T-helper 2 cell (primary cell): Measurements from ENCODE around the gene RNF227.

Experiments used
- DNase-seq, 5 experiments: peaks; one replicate each; pipeline versions ENCODE4 v3.0.0 to v3.0.0-alpha.2; 2012 to 2022

Gene RNF227

DNA sequence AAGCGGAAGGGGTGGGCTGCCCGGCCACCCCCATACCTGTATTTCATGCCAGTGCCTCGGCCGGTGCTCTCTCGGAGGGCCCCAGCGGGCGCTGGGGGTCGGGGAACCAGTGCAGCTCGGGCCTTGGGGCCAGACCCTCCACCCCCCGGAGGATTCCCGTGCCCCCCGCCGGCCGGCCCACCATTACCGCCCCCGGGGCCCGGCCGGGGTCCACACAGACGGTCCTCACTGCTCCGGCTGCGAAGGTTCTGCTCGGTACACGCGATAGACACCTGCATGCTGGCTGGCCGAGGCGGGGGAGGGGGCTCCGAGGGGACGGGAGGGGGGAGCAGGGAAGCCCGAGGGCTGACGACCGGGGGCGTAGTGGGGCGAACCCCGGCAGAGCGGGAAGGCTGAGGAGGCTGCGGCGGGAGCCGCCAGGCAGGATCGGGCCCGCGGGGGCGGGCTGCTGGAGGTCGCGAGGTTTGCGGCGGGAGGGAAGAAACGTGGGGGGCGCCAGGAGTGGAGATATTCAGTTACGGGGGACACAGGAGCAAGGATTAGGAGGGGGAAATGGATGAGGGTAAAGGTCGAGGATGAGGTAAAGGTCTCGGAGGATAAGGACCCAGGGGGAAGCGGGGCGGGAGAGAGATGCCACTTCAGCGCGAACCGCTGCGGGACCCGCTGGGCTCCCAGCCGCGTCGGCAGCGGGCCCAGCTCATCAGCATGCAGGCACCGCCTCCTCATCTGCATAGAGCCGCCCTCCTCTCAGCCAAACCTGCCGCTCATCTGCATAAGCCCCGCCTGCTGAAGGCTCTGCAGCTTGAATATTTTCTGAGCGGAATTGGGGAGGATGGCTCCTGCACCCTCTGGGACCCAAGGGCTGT lies 13.3 kb upstream of the RNF227 start, which contains the start of gene KCNAB3:
Gene KCNAB3, minus strand, starts transcription at position 699 of the 866 bp plus-strand sequence. Its CDS starts 421 bp downstream, at position 278.
- DNase-seq = peak in 4 of 5 experiments; percentile 20 to 85 (median 44)

DNA sequence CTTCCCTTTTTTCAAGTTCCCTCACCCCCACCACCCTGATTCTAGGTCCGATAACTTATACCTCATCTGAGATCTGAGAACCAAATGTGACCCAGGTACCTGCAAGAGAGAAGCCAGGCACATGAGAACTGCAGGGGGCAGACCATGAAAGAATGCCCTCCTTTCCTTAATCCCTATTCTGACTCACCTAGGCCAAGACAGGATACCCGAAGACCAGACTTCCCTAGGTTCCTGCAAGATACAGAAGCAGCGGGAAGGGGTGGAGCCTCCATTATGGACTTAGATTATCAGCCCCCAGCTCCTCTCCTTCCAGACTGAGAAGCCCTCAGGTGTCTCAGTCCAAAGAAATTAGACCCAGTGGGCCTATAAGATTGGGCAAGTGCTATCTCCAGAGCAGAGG lies 11.5 kb upstream of the RNF227 start:
- no peak for DNase-seq

DNA sequence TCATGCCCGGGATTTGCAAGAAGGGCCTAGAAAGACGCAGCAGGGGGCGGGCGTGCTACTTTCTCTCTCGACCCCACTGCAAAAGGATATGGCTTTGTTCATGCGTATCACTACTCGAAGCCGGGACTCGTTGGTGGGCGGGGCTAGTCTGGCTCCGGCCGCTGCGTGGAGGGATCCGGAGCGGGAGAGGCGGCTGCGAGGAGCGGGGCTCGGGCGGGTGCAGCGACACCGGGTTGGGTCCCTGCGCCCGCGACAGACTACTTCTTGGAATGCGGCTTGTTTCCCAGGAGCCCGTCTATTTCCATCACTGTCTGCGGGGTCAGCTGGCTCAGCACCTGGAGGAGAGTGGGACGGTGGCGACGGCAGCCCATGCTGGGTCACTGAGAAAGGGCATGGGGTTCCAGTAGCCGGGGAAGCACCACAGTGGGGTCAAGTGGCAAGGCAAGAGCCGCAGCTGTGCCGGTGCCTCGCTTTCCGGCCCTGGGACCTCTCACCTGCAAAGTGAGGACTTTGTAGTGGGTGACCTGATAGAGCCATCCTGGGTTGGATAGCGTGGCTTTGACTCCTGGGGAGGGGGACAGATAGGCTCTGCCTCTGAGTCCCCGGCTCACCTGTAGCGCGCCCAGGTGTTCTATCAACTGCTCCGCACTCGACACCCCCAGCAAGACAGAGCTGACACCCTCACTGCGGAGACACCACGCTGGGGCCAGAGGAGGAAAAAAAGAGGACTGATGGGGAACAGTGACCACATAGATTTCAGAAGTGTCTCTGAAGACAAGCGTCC lies 6.9 kb upstream of the RNF227 start:
- DNase-seq = peak; percentile 68 to 89 (median 76)

DNA sequence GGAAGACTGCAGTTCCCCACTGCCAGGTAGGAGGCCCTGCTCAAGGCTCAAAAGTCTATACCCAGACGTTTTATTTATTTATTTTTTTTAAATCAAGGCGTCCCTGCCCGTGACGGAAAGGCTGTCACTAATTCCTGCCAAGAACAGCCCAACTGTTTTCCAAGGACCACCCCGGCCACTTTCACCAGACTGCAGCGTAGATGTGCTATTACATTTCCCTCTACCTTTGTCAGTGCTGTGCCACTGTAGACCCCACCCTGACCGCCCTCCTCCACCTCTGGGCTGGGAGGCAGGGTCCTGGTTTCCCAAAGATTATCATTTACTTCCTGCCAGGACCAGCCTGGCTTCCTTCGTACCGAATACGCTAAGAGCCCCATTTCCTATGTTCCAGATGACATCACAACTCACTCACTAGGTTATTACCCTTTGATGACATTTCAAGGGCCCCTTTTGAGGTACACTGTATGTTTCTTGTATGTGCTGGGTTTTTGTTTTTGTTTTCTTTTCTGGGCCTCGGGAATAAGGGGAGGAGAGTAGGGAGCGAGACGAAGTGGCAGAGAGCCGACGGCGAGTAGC lies 6.3 kb upstream of the RNF227 start:
- DNase-seq = no peak

DNA sequence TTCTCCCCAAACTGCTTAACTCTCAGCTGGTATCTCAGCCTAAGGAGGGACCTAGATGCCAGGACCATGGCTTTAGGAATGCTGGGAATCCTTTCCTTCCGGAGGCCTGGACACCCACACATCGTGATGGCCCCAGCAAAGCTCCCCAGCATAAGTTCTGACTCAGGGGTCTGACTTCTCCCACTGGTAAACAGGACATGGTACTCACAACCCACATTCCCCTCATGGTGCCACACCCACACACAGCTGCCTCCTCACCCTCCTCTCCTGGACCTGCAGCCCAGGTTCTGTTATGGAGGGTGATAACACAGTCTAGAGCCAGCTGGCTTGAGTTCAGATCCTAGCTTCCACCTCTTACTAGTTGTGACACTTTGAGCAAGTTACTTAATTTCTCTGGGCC lies 719 bp upstream of the RNF227 start:
- DNase-seq = no peak

DNA sequence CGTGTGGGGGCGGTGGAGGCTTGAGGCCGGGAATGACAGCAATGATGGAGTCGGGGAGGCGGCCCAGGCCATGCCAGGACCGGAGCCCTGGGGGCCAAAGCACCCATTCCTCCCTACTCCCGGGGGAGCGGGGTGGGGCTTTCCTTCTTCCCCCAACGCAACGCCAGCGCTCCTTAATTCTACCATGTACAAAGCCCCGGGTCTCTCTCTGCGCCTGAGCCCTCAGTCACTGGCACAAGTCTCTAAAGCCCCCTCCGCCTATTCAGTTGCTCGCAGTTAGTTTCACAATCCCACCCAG lies 245 bp upstream of the RNF227 start:
- no peak for DNase-seq

DNA sequence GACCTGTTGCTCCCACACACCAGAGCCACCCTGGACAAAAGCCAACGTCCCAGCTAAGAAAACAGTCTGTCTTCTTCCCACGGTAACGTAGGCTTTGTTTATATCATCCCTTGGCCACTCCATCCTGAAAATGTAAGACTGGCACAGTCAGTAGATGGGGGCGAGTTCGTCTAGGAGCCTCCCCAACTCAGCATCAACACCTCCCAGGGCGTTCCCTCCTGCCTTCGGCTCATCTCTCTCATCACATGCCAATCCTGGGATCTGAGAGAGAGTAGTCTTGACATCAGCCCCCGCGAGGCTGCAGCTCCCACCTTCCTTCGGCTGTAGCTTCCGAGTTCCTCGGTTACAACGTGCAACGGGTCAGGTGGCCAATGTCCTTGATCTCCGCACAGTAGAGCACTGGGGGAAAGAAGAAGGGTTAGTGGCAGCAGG lies 894 bp downstream of the RNF227 start:
- DNase-seq = no peak

DNA sequence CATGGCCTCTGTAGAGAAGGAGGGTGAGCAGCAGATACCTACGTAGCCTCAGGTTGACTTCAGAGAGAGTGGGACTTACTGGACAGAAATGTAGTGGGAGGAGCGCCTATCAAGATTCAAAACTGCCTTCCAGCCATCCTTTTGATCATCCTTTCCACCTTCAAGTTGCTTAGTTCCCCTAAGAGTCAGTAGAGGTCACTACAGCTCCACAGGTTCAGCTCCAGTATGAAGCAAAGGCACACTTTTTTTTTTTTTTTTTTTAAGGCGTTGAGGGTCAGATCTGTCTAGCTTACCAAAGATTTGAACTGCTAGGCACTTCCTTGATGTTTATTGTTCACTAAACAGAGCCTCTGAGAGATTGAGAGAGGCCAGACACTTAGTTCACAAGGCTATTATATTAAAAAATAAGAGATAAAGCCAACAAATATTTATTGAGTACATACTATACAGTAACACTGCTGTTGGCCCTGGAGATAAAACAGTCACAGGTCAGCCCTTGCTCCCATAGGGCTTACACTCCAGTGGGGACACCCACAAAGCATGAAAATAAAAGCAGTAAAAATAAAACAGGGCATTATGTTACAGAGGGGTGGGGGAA lies 3.1 kb downstream of the RNF227 start:
- DNase-seq = peak in 2 of 5 experiments; percentile 52 to 84

DNA sequence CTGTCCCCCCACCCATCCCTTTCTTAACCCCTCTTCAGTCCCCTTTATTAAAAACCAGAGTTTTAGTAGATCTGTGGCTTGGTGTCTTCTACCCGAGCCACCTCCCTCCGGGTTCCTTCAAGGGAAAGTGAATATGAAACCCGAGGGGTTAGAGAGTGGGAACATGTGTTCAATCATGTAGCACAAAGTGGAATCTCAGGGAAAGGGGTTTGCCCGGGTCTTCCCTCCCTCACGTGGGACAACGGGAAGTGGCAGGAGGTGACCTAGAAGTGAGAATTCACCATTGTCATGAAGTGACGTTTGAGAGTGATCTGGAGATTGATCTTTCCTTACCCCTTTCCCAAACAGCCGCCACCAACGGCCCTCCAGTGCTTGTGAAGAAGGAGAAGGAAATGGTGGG lies 5.0 kb downstream of the RNF227 start:
- no peak for DNase-seq

DNA sequence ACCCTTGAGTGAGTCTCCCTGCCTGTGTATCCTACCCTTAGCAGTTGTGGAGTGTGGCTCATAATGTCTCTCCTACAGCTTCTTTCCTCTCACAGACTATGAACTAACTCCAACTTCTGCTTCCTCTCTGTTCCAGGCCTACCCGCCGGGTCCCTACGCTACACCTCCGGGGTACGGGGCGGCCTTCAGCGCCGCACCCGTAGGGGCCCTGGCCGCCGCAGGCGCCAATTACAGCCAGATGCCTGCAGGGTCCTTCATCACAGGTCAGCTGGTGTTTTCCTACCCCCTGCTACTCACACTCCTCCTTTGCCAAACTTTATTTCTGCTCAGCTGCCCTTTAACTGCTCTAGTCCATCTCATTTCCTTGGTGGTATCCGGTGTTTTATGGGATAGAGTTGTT lies 5.4 kb downstream of the RNF227 start:
- no peak for DNase-seq

DNA sequence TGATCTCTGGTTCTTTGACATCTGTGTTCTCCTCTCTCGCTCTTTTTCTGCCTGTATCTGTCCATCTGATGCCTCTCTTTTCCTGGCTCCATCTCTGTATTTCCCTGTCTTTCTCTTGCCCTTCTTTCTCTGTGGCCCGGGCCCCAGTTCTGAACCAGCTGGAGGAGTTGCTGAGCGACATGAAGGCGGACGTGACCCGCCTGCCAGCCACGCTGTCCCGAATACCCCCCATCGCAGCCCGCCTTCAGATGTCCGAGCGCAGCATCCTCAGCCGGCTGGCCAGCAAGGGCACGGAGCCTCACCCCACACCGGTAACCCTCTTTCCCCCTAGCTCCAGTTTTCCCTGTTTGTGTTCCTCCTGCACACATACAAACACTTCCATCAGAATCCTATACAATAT lies 5.8 kb downstream of the RNF227 start:
- DNase-seq = no peak

DNA sequence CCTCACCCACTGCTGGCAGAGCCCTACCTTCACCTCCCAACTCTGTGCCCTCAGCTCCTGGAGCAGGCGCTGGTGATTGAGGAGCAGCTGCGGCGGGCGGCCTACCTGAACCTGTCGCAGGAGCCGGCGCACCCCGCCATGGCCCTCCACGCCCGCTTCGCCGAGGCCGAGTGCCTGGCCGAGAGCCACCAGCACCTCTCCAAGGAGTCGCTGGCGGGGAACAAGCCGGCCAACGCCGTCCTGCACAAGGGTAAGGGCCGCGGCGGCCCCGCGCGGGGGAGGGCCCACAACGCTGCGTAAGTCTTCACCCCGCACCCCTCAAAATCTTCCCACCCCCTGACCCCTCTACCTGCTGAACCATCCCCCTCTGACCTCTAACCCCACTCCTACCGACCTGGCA lies 7.0 kb downstream of the RNF227 start:
- no peak for DNase-seq

DNA sequence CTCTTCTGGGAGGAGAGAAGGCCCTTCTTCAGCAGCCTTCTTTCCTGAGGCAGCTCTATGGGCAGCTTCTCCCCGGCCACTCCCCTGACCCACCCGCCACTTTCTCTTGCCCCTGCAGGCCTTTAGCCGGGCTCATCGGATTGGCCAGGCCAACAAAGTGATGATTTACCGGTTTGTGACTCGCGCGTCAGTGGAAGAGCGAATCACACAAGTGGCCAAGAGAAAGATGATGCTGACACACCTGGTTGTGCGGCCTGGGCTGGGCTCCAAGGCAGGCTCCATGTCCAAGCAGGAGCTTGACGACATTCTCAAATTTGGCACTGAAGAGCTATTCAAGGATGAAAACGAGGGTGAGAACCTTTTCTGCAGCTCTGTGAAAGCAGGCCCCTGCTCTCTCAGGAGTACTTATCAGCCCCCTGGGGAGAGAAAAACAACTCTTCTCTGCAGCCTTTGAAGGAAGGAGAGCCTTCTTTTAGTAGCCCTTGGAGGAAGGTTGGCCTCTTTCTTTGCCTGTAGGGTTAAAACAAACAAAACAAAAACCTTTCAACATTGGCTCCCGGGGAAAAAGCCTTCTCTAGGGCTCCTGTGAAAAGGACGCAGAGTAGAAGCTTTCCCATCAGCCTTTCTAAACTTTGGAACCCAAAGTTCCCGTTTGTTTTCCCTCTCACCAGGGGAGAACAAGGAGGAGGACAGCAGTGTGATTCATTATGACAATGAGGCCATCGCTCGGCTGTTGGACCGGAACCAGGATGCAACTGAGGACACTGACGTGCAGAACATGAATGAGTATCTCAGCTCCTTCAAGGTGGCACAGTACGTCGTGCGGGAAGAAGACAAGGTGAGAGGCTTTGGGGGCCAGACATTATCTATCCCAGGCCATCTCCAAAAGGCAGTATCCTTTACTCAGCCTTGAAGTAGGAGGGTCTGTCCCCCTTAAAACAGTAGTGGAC lies 12.7 kb downstream of the RNF227 start:
- no peak for DNase-seq

DNA sequence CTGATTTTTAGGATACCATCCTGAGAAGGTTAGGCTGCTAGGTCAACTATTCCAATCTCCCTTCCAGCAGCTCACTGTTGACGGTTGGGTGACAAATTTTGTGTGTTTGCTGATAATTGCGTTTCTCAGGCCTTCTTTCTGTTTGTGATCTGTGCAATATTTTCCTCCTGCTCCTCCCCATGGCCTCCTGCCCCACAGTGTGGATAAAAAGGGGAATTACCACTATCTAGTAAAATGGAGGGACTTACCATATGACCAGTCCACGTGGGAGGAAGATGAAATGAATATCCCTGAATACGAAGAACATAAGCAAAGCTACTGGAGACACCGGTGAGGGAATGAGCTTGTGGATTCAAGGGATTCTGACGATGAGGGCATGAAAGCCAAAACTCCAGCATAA lies 18.3 kb downstream of the RNF227 start:
- peak in 1 of 5 experiments; percentile 40 for DNase-seq

DNA sequence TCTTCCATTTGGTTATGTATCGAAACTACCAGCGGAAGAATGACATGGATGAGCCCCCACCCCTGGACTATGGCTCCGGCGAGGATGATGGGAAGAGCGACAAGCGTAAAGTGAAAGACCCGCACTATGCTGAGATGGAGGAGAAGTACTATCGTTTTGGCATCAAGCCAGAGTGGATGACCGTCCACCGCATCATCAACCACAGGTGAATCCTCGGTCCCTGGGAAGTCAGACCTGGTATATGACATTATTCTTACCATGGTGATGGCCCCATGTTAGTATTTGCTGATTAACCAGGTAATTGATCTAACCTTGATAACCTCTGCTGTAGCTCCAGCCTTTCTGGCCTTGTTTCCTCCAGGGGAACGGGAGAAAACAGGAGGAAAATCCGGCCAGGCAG lies 19.0 kb downstream of the RNF227 start:
- no peak for DNase-seq

DNA sequence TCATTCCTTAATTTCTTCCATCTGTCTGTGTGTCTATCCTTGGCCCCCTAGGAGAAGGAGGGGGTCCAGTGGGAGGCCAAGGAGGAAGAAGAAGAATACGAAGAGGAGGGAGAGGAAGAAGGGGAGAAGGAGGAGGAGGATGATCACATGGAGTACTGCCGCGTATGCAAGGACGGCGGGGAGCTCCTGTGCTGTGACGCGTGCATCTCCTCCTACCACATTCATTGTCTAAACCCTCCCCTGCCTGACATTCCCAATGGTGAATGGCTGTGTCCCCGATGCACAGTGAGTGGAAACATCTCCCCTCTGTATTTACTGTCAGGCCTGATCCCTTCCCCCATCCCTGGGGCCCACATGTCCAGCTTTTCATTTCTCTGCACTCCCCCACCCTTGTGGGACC lies 21.2 kb downstream of the RNF227 start:
- no peak for DNase-seq

DNA sequence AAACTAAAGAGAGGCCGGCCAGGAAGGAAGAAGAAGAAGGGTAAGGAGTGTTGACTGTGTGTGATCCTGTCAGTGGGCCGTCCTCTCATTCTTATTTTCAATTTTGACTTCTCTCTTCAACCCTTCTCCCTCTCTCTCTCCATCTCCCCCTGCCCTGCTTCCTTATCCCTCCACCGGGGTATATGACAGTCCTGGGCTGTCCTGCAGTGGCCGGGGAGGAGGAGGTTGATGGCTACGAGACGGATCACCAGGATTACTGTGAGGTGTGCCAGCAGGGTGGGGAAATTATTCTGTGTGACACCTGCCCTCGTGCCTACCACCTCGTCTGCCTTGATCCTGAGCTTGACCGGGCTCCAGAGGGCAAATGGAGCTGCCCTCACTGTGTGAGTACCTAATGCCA lies 21.9 kb downstream of the RNF227 start:
- DNase-seq = no peak

DNA sequence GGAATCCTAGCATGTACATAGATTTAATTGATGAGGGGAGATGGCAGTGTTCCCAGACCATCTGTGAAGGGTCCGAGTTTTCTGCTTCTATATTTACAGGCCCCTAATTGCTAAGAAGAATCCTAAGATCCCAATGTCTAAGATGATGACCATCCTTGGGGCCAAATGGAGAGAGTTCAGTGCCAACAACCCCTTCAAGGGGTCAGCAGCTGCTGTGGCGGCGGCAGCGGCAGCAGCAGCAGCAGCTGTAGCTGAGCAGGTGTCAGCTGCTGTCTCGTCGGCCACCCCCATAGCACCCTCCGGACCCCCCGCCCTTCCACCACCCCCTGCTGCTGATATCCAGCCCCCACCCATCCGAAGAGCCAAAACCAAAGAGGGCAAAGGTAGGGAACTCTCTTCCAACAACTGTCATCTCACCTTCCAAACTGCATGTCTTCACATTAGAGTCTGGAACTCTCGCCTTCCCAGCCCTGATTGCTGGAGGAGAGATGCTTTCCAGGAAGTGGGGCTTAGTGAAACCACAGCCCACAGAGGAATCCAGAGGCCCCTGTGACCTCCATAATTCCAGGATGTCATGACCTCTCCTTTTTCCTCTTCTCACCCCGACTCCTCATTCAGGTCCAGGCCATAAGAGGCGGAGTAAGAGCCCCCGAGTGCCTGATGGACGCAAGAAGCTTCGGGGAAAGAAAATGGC lies 22.8 kb downstream of the RNF227 start:
- no peak for DNase-seq

DNA sequence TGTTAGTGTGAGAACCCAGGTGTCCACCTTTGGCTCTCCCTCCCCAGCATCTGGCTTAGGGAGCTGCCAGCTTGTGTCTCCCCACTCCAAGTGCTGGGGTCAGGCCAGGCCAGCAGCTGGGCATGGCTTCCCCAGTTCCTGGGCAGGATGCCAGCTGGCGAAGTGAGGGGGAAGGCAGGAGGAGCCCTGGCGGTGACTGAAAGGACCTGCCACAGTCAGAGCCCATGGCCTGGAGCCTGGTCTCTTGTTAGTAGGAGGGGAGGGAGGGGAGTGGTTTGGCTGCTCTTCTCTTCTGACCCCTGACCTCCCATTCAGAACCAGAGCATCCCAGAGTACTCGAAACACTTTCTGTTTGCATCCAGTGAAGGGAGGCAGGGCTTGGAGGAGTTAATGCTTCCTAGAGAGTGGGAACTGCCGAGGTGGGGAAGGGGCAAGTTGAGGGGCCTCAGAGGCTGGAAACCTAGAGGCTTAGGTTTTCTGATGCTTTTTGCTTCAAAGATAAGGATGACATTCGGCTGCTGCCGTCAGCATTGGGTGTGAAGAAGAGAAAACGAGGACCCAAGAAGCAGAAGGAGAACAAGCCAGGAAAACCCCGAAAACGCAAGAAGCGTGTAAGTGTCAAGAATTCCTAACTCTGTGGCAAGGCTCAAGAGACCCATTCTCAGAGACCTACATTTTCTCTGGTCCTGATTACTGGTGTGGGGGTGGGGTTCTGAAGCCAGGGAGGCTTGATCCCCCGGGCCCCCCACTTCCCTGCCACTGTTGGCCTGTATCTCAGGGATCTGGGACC lies 26.7 kb downstream of the RNF227 start:
- DNase-seq = peak in 2 of 5 experiments; percentile 5 to 43

DNA sequence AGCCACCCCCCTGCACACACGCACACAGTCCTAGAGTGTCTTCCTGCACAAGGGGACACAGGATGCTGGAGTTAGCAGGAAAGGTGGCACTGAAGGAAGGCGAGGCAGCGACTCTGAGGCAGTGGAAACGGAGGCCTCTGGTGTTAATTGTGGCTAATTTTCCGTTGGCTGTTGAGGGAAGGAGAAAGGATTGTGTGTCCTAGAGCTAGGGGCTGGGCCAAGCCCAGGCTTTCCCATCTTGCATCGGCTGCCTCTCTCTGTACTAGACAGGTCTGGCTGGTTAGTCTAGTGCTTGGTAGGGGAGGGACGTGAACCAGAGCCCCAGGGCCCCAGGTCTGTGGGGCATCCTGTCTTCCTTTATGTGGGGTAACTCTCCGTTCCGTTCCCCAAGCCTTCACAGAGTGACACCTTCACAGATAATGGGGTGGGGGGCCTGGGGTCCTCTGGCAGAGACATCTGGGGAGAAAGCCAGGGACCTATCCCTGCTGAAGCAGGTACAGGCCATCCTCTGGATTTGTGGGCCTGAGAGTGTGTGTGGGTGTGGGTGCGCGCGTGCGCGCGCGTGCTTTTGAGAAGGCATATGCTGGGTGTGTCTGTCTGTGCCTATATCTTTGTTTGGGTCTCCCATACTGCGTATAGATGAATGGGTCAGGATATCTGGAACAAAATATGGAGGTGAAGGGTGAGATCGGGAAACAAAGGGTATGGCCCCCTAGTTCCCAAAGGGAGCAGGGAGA lies 27.7 kb downstream of the RNF227 start, which contains the start of gene CHD3:
Gene CHD3, plus strand, starts transcription at position 606 of the 737 bp plus-strand sequence. CDS start 212 bp downstream, outside the sequence.
- peak in 3 of 5 experiments; percentile 39 to 58 (median 46) for DNase-seq
